ENCODE measurements around the gene SUGP2. TPM values are rescaled to one million over a fixed set of nuclear protein-coding genes. Genes with fewer than 3 reads are reported as not detected.

Gene SUGP2
- total RNA-seq, 1 experiment from 2014 or later, result 95.2 TPM

DNA sequence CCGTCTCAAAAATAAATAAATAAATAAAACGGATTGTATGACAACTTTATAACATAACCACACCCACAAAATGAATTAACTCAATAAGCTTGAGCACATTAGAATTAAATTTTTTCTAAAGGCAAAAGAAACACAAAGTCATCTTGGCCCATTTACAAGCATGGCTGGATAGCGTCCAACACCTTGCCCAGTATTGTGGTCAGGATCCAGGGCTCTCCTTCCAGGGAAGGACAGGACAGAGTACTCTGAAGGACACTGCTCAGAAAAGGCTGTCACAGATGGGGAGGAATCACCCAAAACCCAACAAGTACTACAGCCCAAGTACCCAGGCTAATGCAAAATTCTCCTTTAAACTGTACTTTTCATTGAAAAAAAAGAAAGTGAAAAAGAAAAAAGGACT, 27.1 kb downstream of the SUGP2 start:
- H2BK20ac ChIP-seq (ENCODE audit: low read depth, low read length, poor library complexity, severe bottlenecking), result no peak overlapping the region
- H3K4me1 ChIP-seq (ENCODE audit: insufficient read depth, low read length), result no peaks in the 10 kb centered on the region
- H3K4me2 ChIP-seq (ENCODE audit: insufficient read depth, insufficient read length, low read length), result no peak overlapping the region
- TF ChIP-seq, protein P1, sequence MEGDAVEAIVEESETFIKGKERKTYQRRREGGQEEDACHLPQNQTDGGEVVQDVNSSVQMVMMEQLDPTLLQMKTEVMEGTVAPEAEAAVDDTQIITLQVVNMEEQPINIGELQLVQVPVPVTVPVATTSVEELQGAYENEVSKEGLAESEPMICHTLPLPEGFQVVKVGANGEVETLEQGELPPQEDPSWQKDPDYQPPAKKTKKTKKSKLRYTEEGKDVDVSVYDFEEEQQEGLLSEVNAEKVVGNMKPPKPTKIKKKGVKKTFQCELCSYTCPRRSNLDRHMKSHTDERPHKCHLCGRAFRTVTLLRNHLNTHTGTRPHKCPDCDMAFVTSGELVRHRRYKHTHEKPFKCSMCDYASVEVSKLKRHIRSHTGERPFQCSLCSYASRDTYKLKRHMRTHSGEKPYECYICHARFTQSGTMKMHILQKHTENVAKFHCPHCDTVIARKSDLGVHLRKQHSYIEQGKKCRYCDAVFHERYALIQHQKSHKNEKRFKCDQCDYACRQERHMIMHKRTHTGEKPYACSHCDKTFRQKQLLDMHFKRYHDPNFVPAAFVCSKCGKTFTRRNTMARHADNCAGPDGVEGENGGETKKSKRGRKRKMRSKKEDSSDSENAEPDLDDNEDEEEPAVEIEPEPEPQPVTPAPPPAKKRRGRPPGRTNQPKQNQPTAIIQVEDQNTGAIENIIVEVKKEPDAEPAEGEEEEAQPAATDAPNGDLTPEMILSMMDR (conservative IDR thresholded peaks at IDR 0.05), result no peak
- H3K9me3 ChIP-seq (ENCODE audit: control insufficient read depth, low read depth, low read length), result no peaks in the 10 kb centered on the region
- H3K27ac Mint-ChIP-seq, result no peak overlapping the region
- H3K79me1 ChIP-seq (ENCODE audit: insufficient read depth, low read depth, low read length, poor library complexity, severe bottlenecking), result no peaks in the 10 kb centered on the region
- no peak overlapping the region for H2BK15ac ChIP-seq (ENCODE audit: low read depth, low read length)
- H2BK5ac ChIP-seq (ENCODE audit: insufficient read length, low read length), result no peak overlapping the region
- H3K23ac ChIP-seq (ENCODE audit: insufficient read length, low read depth, low read length), result no peak overlapping the region
- no peaks in the 10 kb centered on the region for H4K20me1 ChIP-seq (ENCODE audit: control insufficient read depth, insufficient read depth, insufficient read length)
- no peak overlapping the region for H3K4me3 Mint-ChIP-seq
- H3K56ac ChIP-seq (ENCODE audit: insufficient read length, low read depth, low read length), result no peak overlapping the region
- no peak overlapping the region for H3K14ac ChIP-seq (ENCODE audit: insufficient read depth, low read length)
- H3K4me1 Mint-ChIP-seq, result no peaks in the 10 kb centered on the region
- H3T11ph ChIP-seq (ENCODE audit: low read length), result no peak overlapping the region
- no CpG with 5 or more reads among the region's 3 CpGs for WGBS (ENCODE audit: extremely low coverage, insufficient read length, low lambda C conversion rate)
- DNase-seq, result no peak
- H4K91ac ChIP-seq (ENCODE audit: insufficient read length, low read depth, low read length), result no peak overlapping the region
- H2AK5ac ChIP-seq (ENCODE audit: insufficient read length, low read length), result no peak overlapping the region
- H3K27me3 Mint-ChIP-seq (ENCODE audit: low read depth), result no peaks in the 10 kb centered on the region
- no peak overlapping the region for H4K8ac ChIP-seq (replicated peaks; ENCODE audit: insufficient read length, low read depth, low read length)
- H3K9ac ChIP-seq (ENCODE audit: extremely low read depth, insufficient read length, low read length), result no peak overlapping the region
- H3K18ac ChIP-seq (ENCODE audit: insufficient read length, low read depth, low read length), result no peak overlapping the region
- no peak overlapping the region for H2AFZ ChIP-seq (ENCODE audit: low read length)
- no peak overlapping the region for H2BK120ac ChIP-seq (ENCODE audit: low read depth, low read length, poor library complexity, severe bottlenecking)
- H2BK12ac ChIP-seq (ENCODE audit: insufficient read length, low read depth, low read length), result no peak overlapping the region
- no peak overlapping the region for H4K5ac ChIP-seq (ENCODE audit: insufficient read length, low read depth, low read length)
- H3K79me2 ChIP-seq (ENCODE audit: insufficient read depth, low read length), result no peaks in the 10 kb centered on the region
- no peaks in the 10 kb centered on the region for H3K27me3 ChIP-seq (ENCODE audit: insufficient read depth, low read length)
- peaks cover 59 to 93% (median 87%) of the 10 kb centered on the region in 3 experiments for H3K36me3 Mint-ChIP-seq (ENCODE audit: insufficient read depth in 1 of 3, low read depth in 3 of 3)
- no peaks in the 10 kb centered on the region for H3K23me2 ChIP-seq (ENCODE audit: insufficient read length, low read depth, low read length, poor library complexity, severe bottlenecking)
- H3K27ac ChIP-seq (ENCODE audit: insufficient read length, low read depth, low read length), result no peak overlapping the region
- no peaks in the 10 kb centered on the region for H3K9me3 Mint-ChIP-seq
- no peak overlapping the region for H3K4ac ChIP-seq (ENCODE audit: low read depth, low read length)
